HCT116 (cell line): ENCODE data around the gene TNS3.

Experiments
- EZH2 ChIP-seq: fragments of 200-600 bp; sonication (generic); IDR thresholded peaks from 2 replicates; pipeline ENCODE4 v1.6.1; 2017; ENCODE audit warnings: antibody characterized with exemption, mixed run types
- JUND ChIP-seq: IDR thresholded peaks from 2 replicates; pipeline ENCODE4 v1.6.1; 2012
- POLR2AphosphoS5 ChIP-seq: IDR thresholded peaks from 2 replicates; pipeline ENCODE4 v1.6.1; 2011; ENCODE audit warnings: mild to moderate bottlenecking, low read depth, low read length, moderate library complexity
- TF ChIP-seq, protein P1 (sequence below), 3 experiments: fragments of 200-600 bp in 1 of 3; sonication (generic) in 1 of 3; IDR thresholded peaks in 2 of 3; conservative IDR thresholded peaks in 1 of 3; 2 replicates each; pipeline ENCODE4 v1.5.1; 2012 to 2017; ENCODE audit warnings: low read depth in 2 of 3, low read length in 2 of 3, antibody characterized with exemption in 1 of 3, borderline replicate concordance in 1 of 3, control low read depth in 1 of 3, mild to moderate bottlenecking in 1 of 3, mixed read lengths in 1 of 3, mixed run types in 1 of 3, moderate library complexity in 1 of 3; ENCODE audit not compliant: insufficient read depth in 1 of 3

DNA sequence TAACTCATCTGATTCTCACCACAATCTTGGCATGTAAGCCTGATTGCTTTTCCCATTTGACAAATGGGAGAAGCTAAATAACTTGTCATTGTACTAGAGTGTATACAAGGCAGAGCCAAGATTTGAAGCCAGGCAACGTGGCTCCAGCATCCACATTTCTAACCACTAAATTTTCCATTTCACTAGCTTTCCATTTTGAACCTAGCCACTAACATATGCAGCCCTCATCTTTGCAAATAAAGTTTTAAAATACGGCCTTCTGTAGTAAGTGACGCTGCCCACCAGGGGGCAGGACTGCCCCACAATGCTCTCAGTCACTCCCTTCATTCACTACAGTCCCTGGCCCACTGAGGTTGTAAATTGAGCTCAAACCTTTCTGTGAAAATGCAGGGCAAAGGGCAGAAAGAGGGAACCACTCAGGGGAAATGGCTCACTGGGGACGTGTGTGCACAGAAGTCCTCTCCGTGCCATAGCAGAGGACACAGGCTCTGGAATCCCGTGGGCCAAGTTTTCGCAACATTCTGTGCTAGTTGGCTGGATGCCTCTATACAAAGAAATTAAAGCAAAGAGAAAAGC lies 315.7 kb downstream of the TNS3 start:
- TF ChIP-seq, protein P1, sequence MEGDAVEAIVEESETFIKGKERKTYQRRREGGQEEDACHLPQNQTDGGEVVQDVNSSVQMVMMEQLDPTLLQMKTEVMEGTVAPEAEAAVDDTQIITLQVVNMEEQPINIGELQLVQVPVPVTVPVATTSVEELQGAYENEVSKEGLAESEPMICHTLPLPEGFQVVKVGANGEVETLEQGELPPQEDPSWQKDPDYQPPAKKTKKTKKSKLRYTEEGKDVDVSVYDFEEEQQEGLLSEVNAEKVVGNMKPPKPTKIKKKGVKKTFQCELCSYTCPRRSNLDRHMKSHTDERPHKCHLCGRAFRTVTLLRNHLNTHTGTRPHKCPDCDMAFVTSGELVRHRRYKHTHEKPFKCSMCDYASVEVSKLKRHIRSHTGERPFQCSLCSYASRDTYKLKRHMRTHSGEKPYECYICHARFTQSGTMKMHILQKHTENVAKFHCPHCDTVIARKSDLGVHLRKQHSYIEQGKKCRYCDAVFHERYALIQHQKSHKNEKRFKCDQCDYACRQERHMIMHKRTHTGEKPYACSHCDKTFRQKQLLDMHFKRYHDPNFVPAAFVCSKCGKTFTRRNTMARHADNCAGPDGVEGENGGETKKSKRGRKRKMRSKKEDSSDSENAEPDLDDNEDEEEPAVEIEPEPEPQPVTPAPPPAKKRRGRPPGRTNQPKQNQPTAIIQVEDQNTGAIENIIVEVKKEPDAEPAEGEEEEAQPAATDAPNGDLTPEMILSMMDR (IDR thresholded peaks at IDR 0.05 in 2 of 3, conservative IDR thresholded peaks at IDR 0.05 in 1 of 3; ENCODE audit: borderline replicate concordance in 1 of 3, insufficient read depth in 1 of 3, low read depth in 2 of 3, low read length in 2 of 3): peak; percentile 79 to 96 (median 90)
- TF ChIP-seq EZH2 (no peak), POLR2AphosphoS5 (no peak), JUND (no peak)
